ENCODE data around the gene PTPRN2.

The PTPRN2 gene

DNA sequence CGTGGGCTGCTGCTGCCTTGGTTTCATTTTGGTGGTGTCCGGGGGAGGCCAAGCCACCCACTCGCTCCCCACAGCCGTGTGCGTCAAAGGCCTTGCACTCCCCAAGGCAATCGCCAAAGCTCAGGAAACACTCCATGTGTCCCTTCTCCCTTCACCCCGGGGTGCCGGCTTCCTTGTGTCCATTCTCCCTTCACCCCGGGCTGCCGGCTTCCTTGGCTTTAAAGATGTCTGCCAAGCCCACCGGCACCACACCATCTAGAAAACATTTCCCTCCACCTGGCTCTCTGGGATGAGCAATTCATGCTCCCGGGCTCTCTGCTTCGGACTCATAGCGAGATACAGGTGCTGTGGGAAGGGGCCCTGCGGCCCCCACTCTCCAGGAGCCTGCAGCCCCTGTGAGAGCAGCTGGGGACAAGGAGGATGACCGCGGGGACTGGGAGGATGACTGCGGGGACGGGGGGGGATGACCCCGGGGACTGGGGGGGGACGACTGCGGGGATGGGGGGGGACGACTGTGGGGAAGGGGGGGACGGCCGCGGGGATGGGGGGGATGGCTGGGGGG is 928.7 kb downstream of the PTPRN2 start:
- no peak for DNase-seq

DNA sequence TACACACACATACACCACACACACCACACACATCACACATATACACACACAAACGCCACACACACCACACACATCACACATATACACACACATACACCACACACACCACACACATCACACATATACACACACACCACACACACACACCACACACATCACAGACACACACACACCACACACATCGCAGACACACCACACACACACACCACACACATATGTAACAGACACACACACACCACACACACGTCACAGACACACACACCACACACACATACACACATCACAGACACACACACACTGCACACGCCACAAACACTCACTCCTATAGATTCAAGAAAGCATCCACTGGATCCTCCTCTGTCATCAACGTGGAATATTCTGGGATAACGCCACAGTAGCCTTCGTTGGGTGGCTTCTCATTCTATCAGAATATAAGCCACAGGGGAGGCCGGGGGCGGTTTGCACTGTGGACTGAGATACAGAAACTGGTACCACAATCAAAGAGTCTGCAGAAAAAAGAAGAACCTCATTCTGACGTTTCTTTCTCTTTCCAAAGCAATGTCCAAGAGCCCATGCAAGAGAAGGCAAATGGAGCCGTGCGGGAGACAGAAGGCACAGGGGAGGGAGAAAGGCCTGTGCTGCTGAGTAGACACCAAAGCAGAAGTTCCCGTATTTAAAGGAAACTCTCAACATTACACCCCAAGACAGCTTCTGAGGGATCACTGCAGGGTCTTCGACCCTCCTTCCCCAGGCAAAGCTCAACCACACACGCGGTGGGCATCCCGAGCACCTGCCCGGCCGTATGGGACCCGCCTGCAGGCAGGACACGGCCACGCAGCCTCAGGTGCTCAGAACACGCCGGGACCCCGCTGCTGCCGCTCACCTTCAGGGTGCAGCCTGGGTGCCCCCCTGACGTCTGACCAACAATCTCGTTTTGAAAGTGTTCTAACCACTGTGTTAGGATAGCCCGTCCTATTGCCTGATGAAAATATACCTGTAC is 929.6 kb downstream of the PTPRN2 start:
- DNase-seq: no peak

DNA sequence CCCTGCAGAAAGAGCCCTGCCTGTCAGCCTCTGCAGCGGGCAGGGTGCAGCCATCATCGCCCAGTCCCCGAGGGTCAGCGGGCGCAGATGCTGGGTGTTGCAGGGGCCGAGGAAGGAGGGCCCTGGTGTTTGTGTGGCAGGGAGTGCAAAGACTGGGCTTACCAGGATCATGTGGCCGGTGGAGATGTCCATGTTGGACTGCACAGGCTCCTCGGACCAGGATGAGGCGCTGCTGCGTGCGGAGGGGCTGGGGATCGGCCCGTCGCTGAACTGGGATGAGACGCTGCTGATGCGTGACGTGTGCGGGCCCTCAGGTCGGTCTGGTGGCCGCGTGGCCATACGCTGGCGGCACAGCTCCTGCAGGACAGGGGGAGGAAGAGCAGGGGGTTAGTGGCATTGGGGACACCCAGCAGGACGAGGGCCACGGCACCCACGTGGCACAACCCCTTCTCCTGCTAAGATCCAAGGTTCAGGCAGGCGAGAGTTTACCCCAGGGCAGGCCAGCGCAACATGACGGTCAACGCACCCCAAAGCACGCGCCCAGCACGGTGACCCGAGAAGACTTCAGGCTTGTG is 931.3 kb downstream of the PTPRN2 start:
- DNase-seq: no peak

DNA sequence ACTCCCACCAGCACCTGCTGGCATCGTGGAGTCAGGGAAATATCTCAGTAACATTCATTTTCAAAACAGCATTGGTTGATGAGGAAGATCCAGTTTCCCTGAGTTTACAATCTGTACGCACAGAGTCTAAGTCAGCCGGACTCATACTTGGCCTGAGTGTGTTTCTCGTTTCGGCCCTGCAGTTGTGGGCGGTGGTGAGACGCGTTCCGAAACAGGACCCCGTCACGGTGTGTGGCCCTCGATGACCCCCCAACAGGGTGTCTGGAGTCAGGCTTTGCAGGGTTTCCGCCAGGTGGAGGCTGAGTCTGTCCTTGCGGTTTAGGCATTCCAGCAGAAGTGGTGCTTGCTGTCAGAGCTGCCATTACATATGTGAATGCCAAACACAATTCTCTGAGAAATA is 933.3 kb downstream of the PTPRN2 start:
- DNase-seq: no peak

DNA sequence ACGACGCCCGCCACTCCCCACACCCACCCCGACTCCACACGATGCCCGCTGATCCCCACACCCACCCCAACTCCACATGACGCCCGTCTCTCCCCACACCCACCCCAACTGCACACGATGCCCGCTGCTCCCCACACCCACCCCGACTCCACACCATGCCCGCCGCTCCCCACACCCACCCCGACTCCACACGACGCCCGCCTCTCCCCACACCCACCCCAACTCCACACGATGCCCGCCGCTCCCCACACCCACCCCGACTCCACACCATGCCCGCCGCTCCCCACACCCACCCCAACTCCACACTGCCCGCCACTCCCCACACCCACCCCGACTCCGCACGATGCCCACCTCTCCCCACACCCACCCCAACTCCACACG is 933.8 kb downstream of the PTPRN2 start:
- no peak for DNase-seq

DNA sequence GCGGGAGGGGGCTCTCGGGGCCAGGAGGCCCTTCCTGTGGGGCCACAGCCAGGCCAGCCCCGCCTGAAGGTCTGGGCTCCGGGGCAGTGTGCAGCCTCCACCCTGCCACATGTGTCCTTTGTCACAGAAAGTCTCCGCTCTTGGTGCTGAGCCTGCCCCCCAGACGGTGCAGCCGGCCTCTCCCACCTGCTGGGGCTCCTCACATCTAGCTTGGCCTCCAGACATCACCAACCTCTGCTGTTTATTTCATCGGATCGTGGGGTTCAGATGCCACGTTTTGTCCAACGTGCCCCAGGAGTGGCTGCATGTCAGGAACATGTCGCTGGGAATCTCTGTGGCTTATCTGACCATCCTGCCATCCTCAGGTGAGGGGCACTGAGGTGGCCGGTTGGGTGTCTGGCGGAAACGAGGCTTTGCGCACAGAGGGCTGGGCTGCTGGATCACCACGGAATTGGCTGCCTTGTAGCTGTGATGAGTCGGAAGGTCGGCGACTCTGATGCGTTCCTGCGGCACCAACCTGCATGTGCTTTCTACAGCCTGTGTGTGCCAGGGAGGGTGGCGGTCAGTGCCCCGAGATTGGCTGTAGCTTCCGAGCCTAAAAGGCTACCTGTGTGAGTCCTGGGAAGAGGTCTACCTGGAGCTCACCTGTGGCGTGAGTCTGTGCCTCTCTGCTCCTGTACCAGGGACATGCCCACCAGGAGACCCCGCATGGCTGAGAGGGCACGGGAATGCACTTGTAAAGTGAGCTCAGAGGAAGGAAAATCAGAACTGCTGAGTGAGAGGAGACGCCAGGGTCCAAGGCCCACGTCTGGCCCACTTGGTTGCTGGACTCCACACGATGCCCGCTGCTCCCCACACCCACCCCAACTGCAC is 934.4 kb downstream of the PTPRN2 start:
- DNase-seq: no peak

DNA sequence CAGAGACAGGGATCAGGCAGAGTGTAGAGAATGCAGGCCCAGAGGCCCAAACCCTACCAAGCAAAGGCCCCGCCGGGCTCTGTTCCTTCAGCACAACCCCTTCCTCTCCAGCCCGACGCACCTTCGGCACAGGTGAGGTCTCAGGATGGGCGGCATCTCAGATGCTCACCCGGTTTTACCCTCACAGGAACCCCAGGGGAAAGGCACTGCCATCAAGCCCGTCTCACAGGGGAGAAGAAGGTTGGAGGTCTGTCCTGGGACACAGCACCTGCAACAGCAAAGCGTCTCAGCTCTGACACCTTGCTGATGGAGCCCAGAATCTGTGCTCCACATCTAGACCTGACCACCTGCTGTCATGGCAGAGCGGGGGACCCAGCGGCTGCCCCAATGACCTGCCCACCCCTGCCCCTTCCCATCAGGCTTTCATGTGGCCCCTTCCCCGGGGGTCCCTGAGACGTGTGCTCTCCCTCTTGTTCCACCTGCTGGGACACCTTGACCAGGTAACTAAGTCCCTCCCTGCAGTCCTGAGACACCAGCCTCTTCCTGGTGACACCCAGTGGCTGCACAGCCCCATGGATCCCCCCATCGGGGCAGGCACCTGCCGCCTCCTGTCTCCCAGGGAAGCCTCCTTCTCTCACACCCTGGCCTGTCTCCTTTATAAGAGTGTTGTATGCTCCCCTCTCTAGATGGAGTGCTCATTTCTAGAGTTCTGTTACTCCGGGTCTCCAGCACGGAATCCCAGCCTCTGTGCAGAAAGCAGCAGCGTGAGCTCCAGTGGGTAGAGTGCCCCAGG is 935.3 kb downstream of the PTPRN2 start:
- DNase-seq: no peak

DNA sequence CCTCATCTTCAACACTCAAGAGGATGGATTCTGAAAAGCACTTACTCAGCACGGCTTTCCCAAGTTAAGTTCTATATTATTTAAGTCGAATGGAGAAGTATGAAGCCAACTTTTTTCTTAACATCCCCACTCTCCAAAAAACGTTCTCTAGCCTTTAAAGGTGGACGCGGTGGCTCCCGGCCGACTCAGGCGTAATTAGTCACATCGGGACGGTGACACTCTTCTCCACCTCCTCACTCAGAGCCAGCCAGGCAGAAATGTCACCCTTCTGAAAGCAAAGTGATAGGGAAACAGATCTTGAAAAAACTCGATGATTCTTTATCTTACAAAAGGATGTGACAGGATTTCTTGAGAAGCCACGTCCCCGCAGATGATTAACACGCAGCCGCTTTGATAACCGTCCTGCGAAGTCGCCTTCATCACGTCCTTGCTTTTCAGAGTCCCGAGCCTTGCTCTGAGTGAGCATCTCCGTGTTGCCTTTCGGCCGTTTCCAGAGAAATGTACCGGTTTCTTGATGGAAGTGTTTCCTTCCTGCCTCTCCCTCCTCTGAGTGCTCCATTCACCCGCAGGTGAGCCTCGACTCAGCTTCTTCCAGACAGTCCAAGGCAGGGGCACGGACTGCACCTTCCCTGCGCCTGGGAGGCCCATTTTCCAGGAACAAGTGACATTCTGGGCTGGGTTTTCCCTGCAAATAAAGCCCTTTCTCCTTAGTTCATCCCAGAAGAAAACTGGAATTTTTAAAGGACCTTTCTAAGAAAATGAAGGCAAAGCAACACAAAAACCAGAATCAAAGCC is 936.1 kb downstream of the PTPRN2 start:
- no peak for DNase-seq

DNA sequence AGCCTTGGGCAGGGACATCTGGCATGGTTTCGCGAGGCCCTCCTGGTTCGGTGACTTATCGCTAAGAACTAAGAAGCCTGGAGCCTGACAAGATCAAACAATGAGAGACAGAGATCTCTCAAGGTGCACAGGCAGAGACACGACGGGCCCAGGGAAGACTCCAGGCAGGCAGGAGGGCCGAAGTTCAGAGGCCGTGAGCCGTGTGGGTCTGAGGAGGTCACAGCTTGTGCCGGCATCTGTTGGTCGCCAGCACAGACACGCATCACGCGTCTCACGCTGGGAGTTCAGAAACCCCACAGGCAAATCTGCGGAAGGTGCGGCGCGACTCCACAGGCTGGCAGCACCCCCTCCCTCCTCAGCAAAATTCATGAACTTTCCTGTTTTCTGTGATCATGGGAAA is 936.8 kb downstream of the PTPRN2 start:
- no peak for DNase-seq

DNA sequence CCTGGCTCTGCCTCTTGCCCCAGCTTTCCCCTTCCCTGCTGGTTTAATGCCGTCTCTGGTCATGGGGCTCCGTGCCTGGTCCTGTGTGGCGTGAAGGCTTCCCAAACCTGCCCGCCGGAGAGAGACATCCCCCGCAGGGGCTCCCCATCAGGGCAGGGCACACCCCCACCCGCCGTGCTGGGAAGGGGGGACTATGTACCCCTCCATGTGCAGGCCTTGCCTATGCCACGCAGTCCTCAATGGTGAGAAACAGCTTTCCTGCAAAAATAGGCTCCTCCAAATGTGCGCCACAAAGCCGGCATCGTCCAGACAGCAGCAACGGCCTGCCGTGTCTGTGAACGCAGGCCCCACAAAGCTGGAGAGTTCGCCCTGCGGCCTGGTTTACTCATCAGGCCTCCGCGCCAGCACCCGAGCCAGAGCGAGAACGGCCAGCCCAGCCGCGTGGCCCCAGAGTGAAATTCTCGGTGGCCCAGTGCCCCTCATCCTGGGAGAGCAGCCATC is 937.4 kb downstream of the PTPRN2 start:
- DNase-seq: no peak

DNA sequence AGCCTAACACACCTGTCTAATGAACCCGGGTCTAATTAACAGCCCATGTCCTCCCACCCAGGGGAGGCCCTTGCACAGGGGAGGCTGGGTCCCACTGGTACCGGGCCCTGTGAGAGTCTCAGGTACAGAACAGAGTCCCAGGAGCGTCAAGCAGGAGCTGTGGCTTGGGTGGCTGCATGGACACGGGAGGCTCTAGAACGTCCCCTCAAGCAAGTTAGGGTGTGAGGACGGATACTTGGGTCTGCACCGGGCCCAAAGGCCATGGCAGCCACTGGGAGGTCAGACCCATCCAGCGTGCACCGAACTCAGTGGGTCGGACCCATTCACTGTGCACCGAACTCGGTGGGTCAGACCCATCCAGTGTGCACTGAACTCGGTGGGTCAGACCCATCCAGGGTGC is 941.1 kb downstream of the PTPRN2 start:
- DNase-seq: no peak

DNA sequence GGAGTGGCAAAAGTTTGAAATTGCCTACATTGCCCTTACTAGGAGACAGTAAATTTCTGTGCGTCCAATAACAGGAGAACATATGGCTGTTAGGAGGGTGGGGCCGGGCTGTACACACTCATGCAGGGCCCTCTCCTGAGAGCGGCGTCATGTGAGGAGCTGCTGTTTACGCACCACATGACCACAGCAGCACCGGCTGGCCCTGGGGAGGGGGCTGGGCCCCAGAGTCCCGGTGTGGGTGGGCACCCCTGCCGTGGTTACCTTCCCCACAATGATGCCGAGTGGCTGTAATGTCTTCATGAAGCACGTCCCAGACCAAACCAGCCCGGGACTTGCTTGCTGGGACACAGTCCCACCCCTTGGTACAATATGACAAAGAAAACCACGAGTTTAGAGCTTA is 942.1 kb downstream of the PTPRN2 start:
- no peak for DNase-seq

DNA sequence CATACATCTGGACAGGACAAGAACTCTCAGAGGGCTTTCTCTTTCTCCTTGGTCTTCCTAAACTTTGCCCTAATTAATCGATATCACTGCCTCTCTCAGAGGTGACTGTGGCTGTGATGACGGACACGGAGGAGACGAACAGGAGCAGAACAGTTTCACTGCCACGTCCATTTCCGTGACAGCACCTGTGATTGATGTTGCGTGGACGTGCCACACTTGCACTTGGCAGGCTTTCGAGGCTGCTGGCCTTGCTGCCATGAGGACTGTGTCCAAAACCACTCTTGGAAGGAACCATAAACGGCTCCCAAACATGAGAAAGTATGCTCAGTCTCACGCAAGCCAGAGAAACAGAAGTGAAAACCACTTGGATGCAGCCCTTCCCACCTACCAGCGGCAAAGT is 942.7 kb downstream of the PTPRN2 start:
- DNase-seq: no peak

DNA sequence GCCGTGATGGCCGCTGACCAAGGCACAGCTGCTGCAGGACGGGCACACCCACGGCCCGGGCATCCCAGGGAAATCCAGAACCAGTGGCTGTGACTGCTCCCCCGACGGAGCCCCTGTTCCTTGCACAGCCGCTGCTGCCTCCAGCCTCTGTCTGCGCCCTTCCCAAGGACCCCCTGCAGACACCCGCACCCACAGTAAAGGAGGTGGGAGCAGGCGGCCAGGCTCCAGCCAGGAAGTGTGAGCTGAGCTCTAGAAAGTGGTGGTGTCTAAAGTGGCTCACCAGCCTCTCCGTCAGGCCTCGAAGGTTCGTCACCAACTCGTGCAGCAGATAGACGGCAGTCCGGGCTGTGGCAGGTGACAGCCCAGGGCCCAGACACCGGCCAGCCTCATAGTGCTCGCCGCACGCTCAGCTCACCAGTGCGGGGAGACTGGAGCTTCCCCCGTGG is 944.1 kb downstream of the PTPRN2 start:
- DNase-seq: no peak

DNA sequence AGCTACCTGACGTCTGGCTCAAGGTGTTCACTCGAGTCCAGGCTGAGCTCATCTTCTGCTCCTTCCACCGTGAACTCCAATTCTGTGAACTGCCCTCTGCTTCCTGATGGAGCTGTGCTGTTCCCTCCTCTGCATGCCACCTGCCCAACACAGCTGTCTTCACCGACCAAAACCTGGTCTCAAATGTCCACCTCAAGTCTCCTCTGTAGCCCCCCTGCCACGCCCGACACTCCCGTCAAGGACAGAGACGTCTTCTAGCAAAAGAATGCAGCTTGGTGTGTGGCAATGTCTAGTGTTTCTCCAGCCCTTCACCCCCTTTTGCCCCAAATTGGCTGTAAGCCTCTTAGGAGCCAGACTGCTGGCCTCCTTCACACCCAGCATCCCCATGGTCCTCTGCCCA is 945.8 kb downstream of the PTPRN2 start:
- no peak for DNase-seq

DNA sequence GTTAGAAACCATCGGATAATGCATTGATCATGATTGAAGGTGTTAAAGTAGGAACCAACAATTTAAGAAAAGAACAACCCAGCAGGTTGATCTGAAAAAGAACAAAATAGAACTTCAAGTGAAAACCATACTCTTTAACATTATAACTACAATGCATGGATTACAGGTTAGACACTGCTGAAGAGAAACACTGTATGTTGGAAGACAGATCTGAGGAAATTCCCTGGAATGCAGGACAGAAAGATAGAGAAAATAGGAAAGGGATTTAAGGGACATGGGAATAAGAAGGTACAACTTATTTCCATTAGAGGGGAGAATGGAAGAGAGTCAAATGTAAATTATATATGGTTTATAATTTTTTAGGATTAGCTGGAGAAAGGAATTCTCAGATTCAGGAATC is 947.5 kb downstream of the PTPRN2 start:
- no peak for DNase-seq

DNA sequence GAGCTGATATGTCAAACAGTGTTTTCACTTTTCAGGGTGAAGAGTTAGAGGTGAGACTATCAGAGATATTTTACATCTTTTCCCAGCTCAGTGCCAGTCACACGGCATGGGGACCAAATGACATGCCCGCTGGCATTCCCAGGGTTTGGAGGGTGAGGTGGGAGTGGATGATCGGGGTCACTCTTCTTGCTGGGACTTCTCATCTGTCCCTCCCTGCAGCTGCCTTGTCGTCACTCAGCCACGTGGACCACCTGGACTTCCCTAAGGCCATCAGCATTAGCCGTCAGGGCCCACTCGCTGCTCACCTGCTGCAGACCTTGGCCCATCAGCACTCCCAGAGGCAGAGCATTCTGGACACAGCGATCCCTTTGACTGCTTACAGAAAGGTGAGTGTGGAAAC is 949.1 kb downstream of the PTPRN2 start:
- DNase-seq: no peak

DNA sequence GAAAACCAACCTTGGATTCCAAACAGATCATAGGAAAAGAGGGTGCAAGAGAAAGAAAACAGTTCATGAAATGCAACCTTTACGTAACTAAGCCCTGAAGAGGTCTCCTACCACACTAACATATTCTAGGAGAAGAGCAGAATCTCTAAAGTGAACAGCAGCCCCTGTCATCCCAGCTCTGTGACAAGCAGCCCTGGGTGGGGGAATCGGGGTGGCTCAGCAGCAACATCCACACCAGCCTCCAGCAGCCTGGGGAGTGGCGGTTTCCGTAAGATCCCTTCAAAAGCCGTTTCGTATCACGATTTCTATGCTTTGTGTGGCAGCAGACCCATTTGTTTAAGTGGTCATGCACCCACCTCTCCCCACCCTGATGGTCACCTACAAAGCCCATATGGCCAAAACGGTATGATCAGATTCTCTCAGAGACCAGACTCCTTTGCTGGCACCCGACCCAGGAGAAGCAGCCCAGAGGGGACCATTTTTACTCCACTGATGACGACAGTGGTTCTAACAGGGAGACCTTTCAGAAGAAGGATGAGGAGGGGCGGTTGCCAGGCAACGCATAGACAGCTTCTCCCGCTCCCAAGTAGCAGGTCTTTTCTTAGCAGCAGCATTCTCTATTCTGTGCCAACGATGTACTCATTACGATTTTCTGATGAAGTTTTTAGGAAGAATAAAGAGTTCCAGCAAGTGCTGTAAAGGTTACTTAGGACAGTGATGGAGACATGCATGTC is 950.2 kb downstream of the PTPRN2 start:
- no peak for DNase-seq

DNA sequence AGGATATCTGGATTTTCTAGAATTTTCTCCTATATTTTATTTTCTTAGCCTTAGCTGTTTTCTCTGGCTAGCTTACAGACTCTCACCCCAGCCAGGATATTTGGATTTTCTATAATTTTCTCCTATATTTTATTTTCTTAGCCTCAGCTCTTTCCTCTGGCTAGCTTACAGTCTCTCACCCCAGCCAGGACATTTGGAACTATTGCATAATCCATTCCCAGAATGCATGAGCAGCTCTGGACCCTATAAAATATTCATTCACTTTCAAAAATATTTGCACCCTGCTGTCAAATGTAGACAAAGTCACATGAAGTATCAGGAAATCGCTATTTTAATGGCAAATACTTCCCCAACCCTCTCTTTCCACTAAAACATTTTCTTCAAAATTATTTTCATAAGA is 952.0 kb downstream of the PTPRN2 start:
- DNase-seq: no peak

DNA sequence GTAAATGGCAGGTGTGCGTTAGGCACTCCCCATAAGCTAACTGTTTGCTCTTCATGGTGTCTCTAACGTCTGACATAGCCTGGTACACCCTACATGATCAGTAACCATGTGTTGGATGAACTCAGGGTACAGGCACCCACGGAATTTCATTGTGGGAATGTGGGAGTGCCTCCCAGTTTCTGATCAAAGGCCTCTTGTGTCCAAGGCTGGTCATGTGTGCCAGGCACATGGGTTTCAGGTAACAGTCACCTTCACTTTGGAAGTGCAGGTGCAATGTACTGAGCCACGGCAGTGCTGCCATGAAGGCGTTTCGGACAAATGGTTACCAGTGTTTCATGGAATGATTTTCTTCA is 952.5 kb downstream of the PTPRN2 start:
- no peak for DNase-seq
